SK-N-SH (cell line): ENCODE measurements around the gene CLDN14. TPM values are rescaled to one million over a fixed set of nuclear protein-coding genes. Genes with fewer than 3 reads are reported as not detected.

Experiments
- CTCF ChIA-PET: fragments of 300-600, 350-600 bp; formaldehyde crosslinking; extraction: SDS; loops from one replicate; lab custom pipeline; 2021; lab: Yijun Ruan, JAX
- POLR2A ChIA-PET: fragments of 350-600 bp; sonication (Branson Sonifier 250); formaldehyde crosslinking; extraction: SDS; loops from one replicate; lab custom pipeline; 2020; ENCODE audit warnings: antibody characterized with exemption, inconsistent platforms; lab: Yijun Ruan, JAX
- DNase-seq: peaks from one replicate; pipeline ENCODE4 v3.0.0; 2012
- H2AFZ ChIP-seq: fragments of 200-600 bp; sonication (generic); 2 replicates; pipeline ENCODE4 v1.8.1; 2016; ENCODE audit warnings: antibody characterized with exemption, mild to moderate bottlenecking, low read depth
- H3F3A ChIP-seq: fragments of 200-600 bp; sonication (generic); replicated peaks from 2 replicates; pipeline ENCODE3; 2016; ENCODE audit warnings: antibody characterized with exemption, mild to moderate bottlenecking; ENCODE audit not compliant: insufficient read depth
- H3K27ac ChIP-seq, 2 experiments: fragments of 200-500 bp in 1 of 2; fragments of 200-600 bp in 1 of 2; sonication (Bioruptor generic) in 1 of 2; sonication (generic), shearing (Covaris generic) in 1 of 2; 2 replicates each; pipeline versions ENCODE4 v1.5.1 to v1.6.1; 2014 to 2016; ENCODE audit warnings: low read depth in 2 of 2, inconsistent platforms in 1 of 2, low read length in 1 of 2, mild to moderate bottlenecking in 1 of 2, mixed read lengths in 1 of 2
- H3K27me3 ChIP-seq: fragments of 200-600 bp; sonication (generic), shearing (Covaris generic); 2 replicates; pipeline ENCODE4 v1.6.1; 2016; ENCODE audit warnings: mixed run types; ENCODE audit not compliant: insufficient read depth
- H3K36me3 ChIP-seq, 2 experiments: fragments of 200-500 bp in 1 of 2; fragments of 200-600 bp in 1 of 2; sonication (Bioruptor generic) in 1 of 2; sonication (generic) in 1 of 2; replicated peaks in 1 of 2; 2 replicates each; pipeline versions ENCODE3 to v1.5.1; 2014 to 2016; ENCODE audit warnings: low read length in 1 of 2, mild to moderate bottlenecking in 1 of 2; ENCODE audit not compliant: insufficient read depth in 2 of 2, control insufficient read depth in 1 of 2
- H3K4me1 ChIP-seq, 2 experiments: fragments of 200-500 bp in 1 of 2; fragments of 200-600 bp in 1 of 2; sonication (Bioruptor generic) in 1 of 2; sonication (generic), shearing (Covaris generic) in 1 of 2; 2 replicates each; pipeline versions ENCODE4 v1.5.1 to v1.6.1; 2014 to 2016; ENCODE audit warnings: low read depth in 1 of 2, low read length in 1 of 2, mixed run types in 1 of 2; ENCODE audit not compliant: insufficient read depth in 2 of 2, control insufficient read depth in 1 of 2
- H3K4me2 ChIP-seq: fragments of 200-600 bp; sonication (generic), shearing (Covaris generic); 2 replicates; pipeline ENCODE4 v1.6.1; 2017; ENCODE audit warnings: mixed run types
- H3K4me3 ChIP-seq, 2 experiments: fragments of 200-500 bp in 1 of 2; fragments of 200-600 bp in 1 of 2; sonication (Bioruptor generic) in 1 of 2; sonication (generic), shearing (Covaris generic) in 1 of 2; 2 replicates each; pipeline versions ENCODE4 v1.5.1 to v1.8.1; 2014 to 2016; ENCODE audit warnings: low read depth in 2 of 2, inconsistent platforms in 1 of 2, low read length in 1 of 2, mild to moderate bottlenecking in 1 of 2, mixed read lengths in 1 of 2, moderate library complexity in 1 of 2
- H3K79me2 ChIP-seq: fragments of 200-600 bp; sonication (generic); 2 replicates; pipeline ENCODE4 v1.8.1; 2017; ENCODE audit warnings: mild to moderate bottlenecking; ENCODE audit not compliant: insufficient read depth
- H3K9ac ChIP-seq: fragments of 200-600 bp; sonication (generic); 2 replicates; pipeline ENCODE4 v1.6.1; 2017; ENCODE audit warnings: mixed run types
- H3K9me2 ChIP-seq: fragments of 200-600 bp; sonication (generic); 2 replicates; pipeline ENCODE4 v1.6.1; 2017; ENCODE audit warnings: mixed run types
- H3K9me3 ChIP-seq: fragments of 200-600 bp; sonication (generic); 2 replicates; pipeline ENCODE4 v1.6.1; 2017; ENCODE audit warnings: mixed run types, mild to moderate bottlenecking, moderate library complexity
- H4K20me1 ChIP-seq: fragments of 200-600 bp; sonication (generic); 2 replicates; pipeline ENCODE4 v1.6.1; 2017; ENCODE audit warnings: mild to moderate bottlenecking, mixed run types; ENCODE audit not compliant: insufficient read depth
- ELF1 ChIP-seq: IDR thresholded peaks from 2 replicates; pipeline ENCODE4 v1.4.0; 2012
- EP300 ChIP-seq, 2 experiments: IDR thresholded peaks; 2 replicates each; pipeline versions ENCODE4 v1.4.0 to v1.6.1; 2012; ENCODE audit warnings: borderline replicate concordance in 1 of 2, low read depth in 1 of 2, low read length in 1 of 2
- EZH2phosphoT487 ChIP-seq: fragments of 200-600 bp; sonication (generic); IDR thresholded peaks from 2 replicates; pipeline ENCODE4 v1.6.1; 2017; ENCODE audit warnings: low read depth, mixed run types, mild to moderate bottlenecking, antibody characterized with exemption, moderate library complexity, borderline replicate concordance
- FOXJ3 ChIP-seq: sonication (generic); formaldehyde crosslinking; IDR thresholded peaks from 2 replicates; pipeline ENCODE4 v1.5.1; 2020; ENCODE audit warnings: mild to moderate bottlenecking, missing genetic modification reagents
- GABPA ChIP-seq: IDR thresholded peaks from 2 replicates; pipeline ENCODE4 v1.4.0; 2012; ENCODE audit warnings: low read depth, mild to moderate bottlenecking
- GATA2 ChIP-seq: sonication (generic); formaldehyde crosslinking; IDR thresholded peaks from 2 replicates; pipeline ENCODE4 v1.5.0; 2020; ENCODE audit warnings: mild to moderate bottlenecking, missing genetic modification reagents
- RCOR1 ChIP-seq: fragments of 150-350 bp; IDR thresholded peaks from 2 replicates; pipeline ENCODE4 v1.6.1; 2017; ENCODE audit warnings: antibody characterized with exemption, low read length
- RXRA ChIP-seq: IDR thresholded peaks from 2 replicates; pipeline ENCODE4 v1.4.0; 2012; ENCODE audit warnings: low read depth, mild to moderate bottlenecking, borderline replicate concordance
- SIN3A ChIP-seq: IDR thresholded peaks from 2 replicates; pipeline ENCODE4 v1.6.1; 2012; ENCODE audit warnings: low read depth, mild to moderate bottlenecking, low read length, moderate library complexity, borderline replicate concordance
- TAF1 ChIP-seq: IDR thresholded peaks from 2 replicates; pipeline ENCODE4 v1.6.1; 2012; ENCODE audit warnings: low read depth, mild to moderate bottlenecking, low read length, moderate library complexity, borderline replicate concordance
- WGBS: methylation state at CpG from one replicate; pipeline ENCODE4 v1.1.6; 2017; ENCODE audit warnings: low lambda C conversion rate; 5-methylcytosine and 5-hydroxymethylcytosine counted together
- polyA plus RNA-seq, 3 experiments: library from polyadenylated mRNA; depleted of rRNA; stranded (reverse); fragments of >200 nt; gene quantifications; 2 replicates each; pipeline ENCODE4 v1.2.3, GENCODE V29; 2012
- TF ChIP-seq, protein P1 (sequence below): fragments of 150-350 bp; IDR thresholded peaks from 2 replicates; pipeline ENCODE4 v1.6.1; 2016; ENCODE audit warnings: mild to moderate bottlenecking, low read depth, low read length
- TF ChIP-seq, protein P2 (sequence below): IDR thresholded peaks from 2 replicates; pipeline ENCODE4 v1.6.1; 2012; ENCODE audit warnings: mild to moderate bottlenecking, low read depth, low read length, moderate library complexity
- TF ChIP-seq, protein P3 (sequence below): IDR thresholded peaks from 2 replicates; pipeline ENCODE4 v1.4.0; 2012; ENCODE audit warnings: low read depth, borderline replicate concordance
- TF ChIP-seq, protein P4 (sequence below): IDR thresholded peaks from 2 replicates; pipeline ENCODE4 v1.4.0; 2012; ENCODE audit warnings: low read depth

The CLDN14 gene
- polyA plus RNA-seq, 1 of the 3 experiments (the other 2 are of a cell fraction) = not detected

DNA sequence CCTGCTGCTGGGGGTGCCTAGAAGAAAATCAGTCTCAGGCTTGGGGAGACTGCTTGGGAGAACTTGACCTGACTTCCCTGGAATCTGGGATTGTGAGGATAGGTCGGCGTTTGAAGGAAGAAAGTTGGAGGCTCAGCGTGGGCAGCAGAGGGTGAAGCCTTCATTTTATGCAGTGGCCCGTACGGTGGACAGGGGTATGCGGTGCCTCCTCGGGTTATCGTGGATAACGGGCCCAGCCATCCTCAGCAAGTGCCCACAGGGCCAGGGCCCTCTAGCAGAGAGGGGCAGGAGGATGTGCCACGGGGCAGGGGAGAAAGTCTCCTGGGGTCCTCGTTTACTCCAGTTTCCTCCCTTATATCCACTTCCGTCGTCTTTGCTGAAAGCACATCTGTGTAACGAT lies 60.7 kb downstream of the CLDN14 start:
- CTCF ChIA-PET = interaction anchor here (0.9 kb wide), 1 partner anchor 10 kb away, joined by 9 read pairs; no protein-coding TSS in a partner anchor
- no peak overlapping the region for H2AFZ ChIP-seq

More for the DNA sequence above, 60.7 kb downstream of the CLDN14 start:
- TF ChIP-seq GABPA (no peak), SIN3A (no peak), FOXJ3 (CRISPR knock-in tag) (no peak), RCOR1 (no peak), EZH2phosphoT487 (no peak), ELF1 (no peak), TAF1 (no peak), GATA2 (CRISPR knock-in tag) (no peak), RXRA (no peak), EP300 (IDR thresholded peaks at IDR 0.05; ENCODE audit: borderline replicate concordance in 1 of 2, low read depth in 1 of 2, low read length in 1 of 2) (no peak)
- TF ChIP-seq, protein P1, sequence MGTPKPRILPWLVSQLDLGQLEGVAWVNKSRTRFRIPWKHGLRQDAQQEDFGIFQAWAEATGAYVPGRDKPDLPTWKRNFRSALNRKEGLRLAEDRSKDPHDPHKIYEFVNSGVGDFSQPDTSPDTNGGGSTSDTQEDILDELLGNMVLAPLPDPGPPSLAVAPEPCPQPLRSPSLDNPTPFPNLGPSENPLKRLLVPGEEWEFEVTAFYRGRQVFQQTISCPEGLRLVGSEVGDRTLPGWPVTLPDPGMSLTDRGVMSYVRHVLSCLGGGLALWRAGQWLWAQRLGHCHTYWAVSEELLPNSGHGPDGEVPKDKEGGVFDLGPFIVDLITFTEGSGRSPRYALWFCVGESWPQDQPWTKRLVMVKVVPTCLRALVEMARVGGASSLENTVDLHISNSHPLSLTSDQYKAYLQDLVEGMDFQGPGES = no peak
- TF ChIP-seq, protein P2, sequence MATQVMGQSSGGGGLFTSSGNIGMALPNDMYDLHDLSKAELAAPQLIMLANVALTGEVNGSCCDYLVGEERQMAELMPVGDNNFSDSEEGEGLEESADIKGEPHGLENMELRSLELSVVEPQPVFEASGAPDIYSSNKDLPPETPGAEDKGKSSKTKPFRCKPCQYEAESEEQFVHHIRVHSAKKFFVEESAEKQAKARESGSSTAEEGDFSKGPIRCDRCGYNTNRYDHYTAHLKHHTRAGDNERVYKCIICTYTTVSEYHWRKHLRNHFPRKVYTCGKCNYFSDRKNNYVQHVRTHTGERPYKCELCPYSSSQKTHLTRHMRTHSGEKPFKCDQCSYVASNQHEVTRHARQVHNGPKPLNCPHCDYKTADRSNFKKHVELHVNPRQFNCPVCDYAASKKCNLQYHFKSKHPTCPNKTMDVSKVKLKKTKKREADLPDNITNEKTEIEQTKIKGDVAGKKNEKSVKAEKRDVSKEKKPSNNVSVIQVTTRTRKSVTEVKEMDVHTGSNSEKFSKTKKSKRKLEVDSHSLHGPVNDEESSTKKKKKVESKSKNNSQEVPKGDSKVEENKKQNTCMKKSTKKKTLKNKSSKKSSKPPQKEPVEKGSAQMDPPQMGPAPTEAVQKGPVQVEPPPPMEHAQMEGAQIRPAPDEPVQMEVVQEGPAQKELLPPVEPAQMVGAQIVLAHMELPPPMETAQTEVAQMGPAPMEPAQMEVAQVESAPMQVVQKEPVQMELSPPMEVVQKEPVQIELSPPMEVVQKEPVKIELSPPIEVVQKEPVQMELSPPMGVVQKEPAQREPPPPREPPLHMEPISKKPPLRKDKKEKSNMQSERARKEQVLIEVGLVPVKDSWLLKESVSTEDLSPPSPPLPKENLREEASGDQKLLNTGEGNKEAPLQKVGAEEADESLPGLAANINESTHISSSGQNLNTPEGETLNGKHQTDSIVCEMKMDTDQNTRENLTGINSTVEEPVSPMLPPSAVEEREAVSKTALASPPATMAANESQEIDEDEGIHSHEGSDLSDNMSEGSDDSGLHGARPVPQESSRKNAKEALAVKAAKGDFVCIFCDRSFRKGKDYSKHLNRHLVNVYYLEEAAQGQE = no peak
- TF ChIP-seq, protein P3, sequence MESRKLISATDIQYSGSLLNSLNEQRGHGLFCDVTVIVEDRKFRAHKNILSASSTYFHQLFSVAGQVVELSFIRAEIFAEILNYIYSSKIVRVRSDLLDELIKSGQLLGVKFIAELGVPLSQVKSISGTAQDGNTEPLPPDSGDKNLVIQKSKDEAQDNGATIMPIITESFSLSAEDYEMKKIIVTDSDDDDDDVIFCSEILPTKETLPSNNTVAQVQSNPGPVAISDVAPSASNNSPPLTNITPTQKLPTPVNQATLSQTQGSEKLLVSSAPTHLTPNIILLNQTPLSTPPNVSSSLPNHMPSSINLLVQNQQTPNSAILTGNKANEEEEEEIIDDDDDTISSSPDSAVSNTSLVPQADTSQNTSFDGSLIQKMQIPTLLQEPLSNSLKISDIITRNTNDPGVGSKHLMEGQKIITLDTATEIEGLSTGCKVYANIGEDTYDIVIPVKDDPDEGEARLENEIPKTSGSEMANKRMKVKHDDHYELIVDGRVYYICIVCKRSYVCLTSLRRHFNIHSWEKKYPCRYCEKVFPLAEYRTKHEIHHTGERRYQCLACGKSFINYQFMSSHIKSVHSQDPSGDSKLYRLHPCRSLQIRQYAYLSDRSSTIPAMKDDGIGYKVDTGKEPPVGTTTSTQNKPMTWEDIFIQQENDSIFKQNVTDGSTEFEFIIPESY = no peak
- TF ChIP-seq, protein P4, sequence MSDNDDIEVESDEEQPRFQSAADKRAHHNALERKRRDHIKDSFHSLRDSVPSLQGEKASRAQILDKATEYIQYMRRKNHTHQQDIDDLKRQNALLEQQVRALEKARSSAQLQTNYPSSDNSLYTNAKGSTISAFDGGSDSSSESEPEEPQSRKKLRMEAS = no peak
- Histone ChIP-seq H3K9me3 (no peaks in the 10 kb centered on the region), H3K9ac (no peak overlapping the region), H3K36me3 (peaks cover 4 to 14% of the 10 kb centered on the region in 2 experiments), H3K79me2 (no peaks in the 10 kb centered on the region), H3K4me1 (peaks cover 0 to 5% of the 10 kb centered on the region in 2 experiments; a peak in 2 of 4 replicates), H4K20me1 (no peaks in the 10 kb centered on the region), H3K9me2 (no peaks in the 10 kb centered on the region), H3K4me3 (no peak overlapping the region), H3F3A (peaks cover 9% of the 10 kb centered on the region), H3K4me2 (no peak overlapping the region), H3K27ac (no peak overlapping the region), H3K27me3 (no peaks in the 10 kb centered on the region)
- WGBS = 88% methylated on average over 10 of the region's 14 CpGs
- POLR2A ChIA-PET = no interaction called here
- DNase-seq = no peak
